GM12874 (cell line): ENCODE results near the gene PGAM5.

Source experiments
- CTCF ChIP-seq: IDR thresholded peaks from 2 replicates; pipeline ENCODE4 v1.5.1; 2011; ENCODE audit warnings: low read depth, mild to moderate bottlenecking, control low read depth, low read length, moderate library complexity; ENCODE audit not compliant: insufficient read depth

Gene PGAM5

GRCh38 chr12:132735496-132735895, 24.9 kb downstream of the PGAM5 start:
- no peak for TF ChIP-seq CTCF

GRCh38 chr12:132736378-132736777, 25.7 kb downstream of the PGAM5 start:
- no peak for TF ChIP-seq CTCF

GRCh38 chr12:132736913-132737312, 26.3 kb downstream of the PGAM5 start:
- no peak for TF ChIP-seq CTCF

GRCh38 chr12:132739600-132740312, 29.1 kb downstream of the PGAM5 start:
- no peak for TF ChIP-seq CTCF

GRCh38 chr12:132740313-132740646, 29.6 kb downstream of the PGAM5 start:
- no peak for TF ChIP-seq CTCF

- no peak for TF ChIP-seq CTCF
Measured at GRCh38 chr12:132740652-132741051, 30.0 kb downstream of the PGAM5 start.

GRCh38 chr12:132741620-132742019, 31.0 kb downstream of the PGAM5 start:
- no peak for TF ChIP-seq CTCF
